Muscle of leg (tissue), 16 donors: ENCODE results near the gene SMARCC1. TPM values are rescaled to one million over a fixed set of nuclear protein-coding genes. Genes with fewer than 3 reads are reported as not detected.
"Not testable (repeated sequence)": the region's sequence is repeated elsewhere in the genome, so short reads cannot be mapped to it uniquely, and the experiment has no call there.

Source experiments
- DNase-seq: peaks from one replicate; pipeline ENCODE4 v3.0.0; 2013
- H3K27ac ChIP-seq: one replicate; pipeline ENCODE4 v1.5.1; 2013; ENCODE audit warnings: mild to moderate bottlenecking, low read length, control low read depth
- H3K27me3 ChIP-seq: one replicate; pipeline ENCODE4 v1.6.1; 2013; ENCODE audit warnings: low read length; ENCODE audit not compliant: control insufficient read depth, insufficient read depth
- H3K36me3 ChIP-seq: one replicate; pipeline ENCODE4 v1.6.1; 2013; ENCODE audit warnings: low read length; ENCODE audit not compliant: control insufficient read depth, insufficient read depth
- H3K4me1 ChIP-seq: one replicate; pipeline ENCODE4 v1.6.1; 2013; ENCODE audit warnings: low read length; ENCODE audit not compliant: control insufficient read depth, insufficient read depth
- H3K4me3 ChIP-seq: one replicate; pipeline ENCODE4 v1.5.1; 2013; ENCODE audit warnings: low read length, control low read depth
- H3K9me3 ChIP-seq: replicated peaks from 2 replicates; pipeline ENCODE4 v1.6.1; 2013; ENCODE audit warnings: low read depth, low read length; ENCODE audit not compliant: control insufficient read depth
- WGBS: methylation state at CpG from one replicate; pipeline ENCODE4 v1.1.5; 2013; ENCODE audit warnings: missing lambda C conversion rate; ENCODE audit not compliant: insufficient coverage; 5-methylcytosine and 5-hydroxymethylcytosine counted together
- long read RNA-seq, 11 donors: transcript quantifications; one replicate each; lab custom pipeline, GENCODE V29; 2026
- polyA plus RNA-seq, 8 donors: library from polyadenylated mRNA; unstranded; fragments of 120-200 nt; gene quantifications; one replicate each; pipeline versions ENCODE4 v1.2.1 to v1.2.3, GENCODE V29; 2013; ENCODE audit warnings: inconsistent platforms in 1 of 8, low replicate concordance in 1 of 8; ENCODE audit not compliant: insufficient read length in 8 of 8, insufficient read depth in 1 of 8
- total RNA-seq: library from RNA; stranded (reverse); fragments of 120-200 nt; gene quantifications from one replicate; pipeline ENCODE4 v1.2.4, GENCODE V29; 2013

The SMARCC1 gene
- total RNA-seq (35.5 TPM), polyA plus RNA-seq (10 to 100 TPM; 46.5 to 73.0 (median 60.9) TPM)
- long read RNA-seq, donor 1, full-length matches to known transcripts, result 1 of 1 reads
- long read RNA-seq, donor 1, partial matches to known transcripts, result 0 of 1 reads
- long read RNA-seq, donor 1, other reads (novel, unspliced or antisense), result 0 of 1 reads
- long read RNA-seq, donor 2, result 0 reads
- long read RNA-seq, donor 3, full-length matches to known transcripts, result 2 of 32 reads
- long read RNA-seq, donor 3, partial matches to known transcripts, result 30 of 32 reads
- long read RNA-seq, donor 3, other reads (novel, unspliced or antisense), result 0 of 32 reads
- long read RNA-seq, donor 4, full-length matches to known transcripts, result 1 of 9 reads
- long read RNA-seq, donor 4, partial matches to known transcripts, result 8 of 9 reads
- long read RNA-seq, donor 4, other reads (novel, unspliced or antisense), result 0 of 9 reads
- long read RNA-seq, donor 5, full-length matches to known transcripts, result 2 of 82 reads
- long read RNA-seq, donor 5, partial matches to known transcripts, result 80 of 82 reads
- long read RNA-seq, donor 5, other reads (novel, unspliced or antisense), result 0 of 82 reads
- long read RNA-seq, donor 6, full-length matches to known transcripts, result 4 of 9 reads
- long read RNA-seq, donor 6, partial matches to known transcripts, result 5 of 9 reads
- long read RNA-seq, donor 6, other reads (novel, unspliced or antisense), result 0 of 9 reads
- long read RNA-seq, donor 7, full-length matches to known transcripts, result 1 of 13 reads
- long read RNA-seq, donor 7, partial matches to known transcripts, result 12 of 13 reads
- long read RNA-seq, donor 7, other reads (novel, unspliced or antisense), result 0 of 13 reads
- long read RNA-seq, donor 8, partial matches to known transcripts, result 6 of 6 reads
- long read RNA-seq, donor 8, other reads (novel, unspliced or antisense), result 0 of 6 reads
- long read RNA-seq, donor 9, partial matches to known transcripts, result 15 of 15 reads
- long read RNA-seq, donor 9, other reads (novel, unspliced or antisense), result 0 of 15 reads
- long read RNA-seq, donor 10, full-length matches to known transcripts, result 1 of 30 reads
- long read RNA-seq, donor 10, partial matches to known transcripts, result 29 of 30 reads
- long read RNA-seq, donor 10, other reads (novel, unspliced or antisense), result 0 of 30 reads
- long read RNA-seq, donor 11, partial matches to known transcripts, result 24 of 24 reads
- long read RNA-seq, donor 11, other reads (novel, unspliced or antisense), result 0 of 24 reads

- Histone ChIP-seq H3K4me1 (peaks cover 16% of the 10 kb centered on the region), H3K9me3 (no peaks in the 10 kb centered on the region), H3K36me3 (no peaks in the 10 kb centered on the region), H3K4me3 (peak within 1 kb of the TSS; percentile 81), H3K27ac (peak within 1 kb of the TSS; percentile 98), H3K27me3 (no peaks in the 10 kb centered on the region)
- WGBS, result under 1% methylated on average over 73 of the region's 79 CpGs
- DNase-seq, result peak; percentile 99
Observed at GRCh38 chr3:47781685-47782445, at the start of gene SMARCC1. TSS of gene SMARCC1 (minus strand) at chr3:47781893. CDS start at chr3:47781797, 96 bp downstream.

GRCh38 chr3:47829482-47829881 is 47.8 kb upstream of the SMARCC1 start:
- H3K9me3 ChIP-seq, H3K4me3 ChIP-seq, H3K27me3 ChIP-seq, H3K27ac ChIP-seq, DNase-seq: not testable (repeated sequence)
- Histone ChIP-seq H3K36me3 (peaks cover 58% of the 10 kb centered on the region), H3K4me1 (peaks cover 11% of the 10 kb centered on the region)
- no CpG with 5 or more reads among the region's 9 CpGs for WGBS

GRCh38 chr3:47825590-47825989 is 43.9 kb upstream of the SMARCC1 start:
- peaks cover 14% of the 10 kb centered on the region for H3K4me1 ChIP-seq
- H3K27me3 ChIP-seq, result no peaks in the 10 kb centered on the region
- peaks cover 32% of the 10 kb centered on the region for H3K36me3 ChIP-seq
- peak overlapping the region; percentile 95 for H3K4me3 ChIP-seq
- DNase-seq, result no peak
- no peaks in the 10 kb centered on the region for H3K9me3 ChIP-seq
- peak overlapping the region; percentile 78 for H3K27ac ChIP-seq
- WGBS, result 38% methylated on average over 1 of the region's 7 CpGs

- peak; percentile 91 for DNase-seq
- no peaks in the 10 kb centered on the region for H3K9me3 ChIP-seq
- peaks cover 14% of the 10 kb centered on the region for H3K4me1 ChIP-seq
- H3K27me3 ChIP-seq, result no peaks in the 10 kb centered on the region
- peak overlapping the region; percentile 95 for H3K4me3 ChIP-seq
- WGBS, result 2% methylated on average over 74 of the region's 77 CpGs
- peaks cover 32% of the 10 kb centered on the region for H3K36me3 ChIP-seq
- peak overlapping the region; percentile 78 for H3K27ac ChIP-seq
Observed at GRCh38 chr3:47824541-47825473, 43.1 kb upstream of the SMARCC1 start.

GRCh38 chr3:47817609-47818008 is 35.9 kb upstream of the SMARCC1 start:
- Histone ChIP-seq H3K9me3 (no peaks in the 10 kb centered on the region), H3K4me1 (no peaks in the 10 kb centered on the region), H3K27ac (no peak overlapping the region), H3K4me3 (no peak overlapping the region), H3K27me3 (no peaks in the 10 kb centered on the region), H3K36me3 (peaks cover 53% of the 10 kb centered on the region)
- no peak for DNase-seq
- WGBS, result no CpG with 5 or more reads among the region's 7 CpGs

- Histone ChIP-seq H3K4me3 (no peak overlapping the region), H3K36me3 (peaks cover 63% of the 10 kb centered on the region), H3K4me1 (no peaks in the 10 kb centered on the region), H3K27ac (no peak overlapping the region), H3K27me3 (no peaks in the 10 kb centered on the region), H3K9me3 (no peaks in the 10 kb centered on the region)
- 87% methylated on average over 4 of the region's 8 CpGs for WGBS
- DNase-seq, result no peak
Observed at GRCh38 chr3:47813551-47814177, 32.0 kb upstream of the SMARCC1 start.

- Histone ChIP-seq H3K27ac (no peak overlapping the region), H3K4me3 (no peak overlapping the region)
- no peak for DNase-seq
Observed at GRCh38 chr3:47804577-47804976, 22.9 kb upstream of the SMARCC1 start.

GRCh38 chr3:47803480-47804025 is 21.9 kb upstream of the SMARCC1 start:
- peaks cover 23% of the 10 kb centered on the region for H3K36me3 ChIP-seq
- H3K4me3 ChIP-seq, result peak overlapping the region; percentile 88
- H3K4me1 ChIP-seq, result peaks cover 19% of the 10 kb centered on the region
- H3K27me3 ChIP-seq, result no peaks in the 10 kb centered on the region
- WGBS, result under 1% methylated on average over 14 of the region's 20 CpGs
- H3K9me3 ChIP-seq, result no peaks in the 10 kb centered on the region
- no peak for DNase-seq
- peak overlapping the region; percentile 87 for H3K27ac ChIP-seq

More at GRCh38 chr3:47804577-47804976, 22.9 kb upstream of the SMARCC1 start:
- H3K27me3 ChIP-seq, result no peaks in the 10 kb centered on the region
- H3K4me1 ChIP-seq, result peaks cover 19% of the 10 kb centered on the region
- WGBS, result no CpG with 5 or more reads among the region's 1 CpG
- peaks cover 26% of the 10 kb centered on the region for H3K36me3 ChIP-seq
- no peaks in the 10 kb centered on the region for H3K9me3 ChIP-seq
